ENCODE data around the gene TMEM222.

GRCh38 chr1:27359822-27360158 lies 37.8 kb downstream of the TMEM222 start:
- TF ChIP-seq REST (IDR thresholded peaks at IDR 0.05; ENCODE audit: insufficient read depth in 1 of 2, low read depth in 2 of 2, low read length in 2 of 2) = no peak
- TF ChIP-seq POLR2AphosphoS5 (IDR thresholded peaks at IDR 0.05; ENCODE audit: low read depth, low read length) = no peak
- no peak for TF ChIP-seq SIN3A (IDR thresholded peaks at IDR 0.05; ENCODE audit: borderline replicate concordance, insufficient read depth, low read length)

Data from PFSK-1 (cell line).